Measurements from ENCODE around the gene PARP2. TPM values are rescaled to one million over a fixed set of nuclear protein-coding genes. Genes with fewer than 3 reads are reported as not detected.

Gene PARP2
- total RNA-seq, 1 donor from 2014 or later: 15.6 TPM

DNA sequence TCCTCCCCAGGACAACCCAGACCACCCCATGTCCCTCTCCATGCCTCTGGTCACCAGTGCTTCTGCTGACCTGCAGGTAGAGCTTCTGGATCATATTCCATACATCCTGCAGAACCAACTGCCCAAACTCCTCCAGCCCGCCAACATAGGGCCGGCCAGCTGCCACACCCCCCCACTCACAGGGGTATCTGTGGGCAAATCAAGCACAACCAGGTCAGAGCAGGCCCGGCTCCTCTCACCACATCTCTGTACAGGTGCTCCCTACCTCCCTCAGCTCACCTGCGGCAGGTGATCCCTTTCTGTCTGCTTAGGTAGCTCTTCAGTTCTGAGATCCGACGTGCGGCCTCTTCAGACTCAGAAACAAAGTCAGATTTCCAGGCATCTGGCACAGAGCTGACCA, 40.9 kb downstream of the PARP2 start:
- intact Hi-C loops (cut with DNase I): no loop called here
- ATAC-seq (ENCODE audit: poor library complexity) (no peak), DNase-seq (no peak)

DNA sequence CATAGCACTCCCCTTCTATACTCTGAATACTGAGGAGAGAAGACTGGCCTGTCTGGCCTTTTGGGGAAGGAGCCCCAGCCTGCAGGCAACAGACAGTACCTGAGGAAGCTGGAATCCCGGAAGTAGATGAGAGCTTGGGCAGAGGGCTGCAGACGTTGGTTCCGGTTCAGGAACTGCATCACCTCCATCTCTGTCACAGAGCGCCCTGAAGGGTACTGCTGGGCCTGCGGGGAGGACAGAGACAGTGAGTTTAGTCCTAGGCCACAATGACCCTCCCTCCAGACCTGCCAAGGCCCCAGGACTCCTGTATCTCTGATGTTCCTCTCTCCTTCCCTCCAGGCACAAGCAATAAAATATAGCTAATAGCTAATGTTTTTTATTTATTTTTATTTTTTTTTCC, 41.5 kb downstream of the PARP2 start:
- DNase-seq: no peak
- ATAC-seq (ENCODE audit: poor library complexity): no peak
- intact Hi-C loops (cut with DNase I): no loop called here

DNA sequence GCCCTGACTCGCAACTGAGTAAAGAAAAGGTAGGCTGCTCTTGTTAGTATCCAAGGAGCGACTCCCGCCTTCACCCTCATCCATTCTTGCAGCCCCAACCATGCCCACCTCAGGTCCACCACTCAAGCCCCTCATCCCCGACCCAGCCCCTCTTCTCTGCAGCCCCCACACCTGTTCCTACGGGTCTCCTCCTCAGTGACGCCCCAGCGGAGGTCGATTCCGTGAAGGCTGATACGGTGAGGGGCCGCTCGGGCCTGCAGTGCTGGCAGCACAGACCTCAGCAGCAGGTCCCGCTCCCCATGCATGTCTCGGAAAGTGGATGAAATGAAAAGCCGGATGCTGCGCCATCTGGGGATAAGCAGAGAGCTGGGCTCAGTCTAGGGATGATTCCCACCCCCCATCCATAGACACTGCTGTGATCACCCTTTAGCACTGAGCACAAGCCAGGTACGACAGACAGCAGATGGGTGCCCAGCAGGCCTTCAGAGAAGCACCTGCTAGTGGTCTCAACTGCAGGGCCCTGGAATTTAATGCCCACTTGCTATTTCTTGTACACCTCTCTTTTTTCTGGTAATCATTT, 42.9 kb downstream of the PARP2 start:
- intact Hi-C loops (cut with DNase I): no loop called here
- DNase-seq: no peak
- ATAC-seq (ENCODE audit: poor library complexity): no peak

DNA sequence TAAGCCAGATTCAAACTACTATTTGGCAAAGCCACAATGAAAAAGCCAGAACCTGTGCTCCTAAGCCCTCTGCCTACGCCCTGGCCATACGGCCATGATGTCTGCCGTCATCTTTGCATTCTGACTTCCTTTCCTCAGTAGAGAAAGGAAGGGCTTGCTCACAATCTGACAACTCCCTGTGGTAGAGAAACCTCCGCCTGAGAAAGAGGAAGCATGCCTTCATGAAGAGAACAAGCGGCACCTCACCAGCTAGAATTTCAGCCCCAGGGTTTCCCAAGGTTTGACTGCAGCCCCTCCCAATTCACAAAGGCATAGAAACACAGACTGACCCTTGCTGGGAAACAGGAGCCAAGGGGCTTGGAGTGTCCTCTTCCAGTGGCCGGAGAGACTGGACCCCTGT, 44.1 kb downstream of the PARP2 start:
- ATAC-seq (ENCODE audit: poor library complexity) (no peak), DNase-seq (no peak)
- intact Hi-C loops (cut with DNase I): no loop called here

DNA sequence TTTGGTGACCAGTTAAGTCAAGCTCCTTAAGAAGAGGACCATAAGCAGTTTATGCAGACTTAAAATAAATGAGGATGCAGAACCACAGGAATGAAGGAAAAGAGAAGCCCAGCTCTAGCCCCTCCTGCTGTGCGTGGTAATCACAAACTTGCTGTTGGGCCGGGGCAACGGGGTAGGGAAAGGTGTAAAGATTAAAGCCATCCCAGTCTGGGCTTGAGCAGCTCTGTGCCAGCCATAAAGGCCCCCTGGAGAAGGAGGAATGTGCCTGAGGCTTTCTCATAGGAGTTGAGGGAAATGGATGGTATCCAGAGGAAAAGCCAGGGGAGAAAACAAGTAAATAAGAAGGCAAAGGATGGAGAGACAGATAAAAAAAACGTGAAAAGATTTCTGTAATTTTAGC, 44.7 kb downstream of the PARP2 start:
- DNase-seq: no peak
- ATAC-seq (ENCODE audit: poor library complexity): no peak
- intact Hi-C loops (cut with DNase I): no loop called here

DNA sequence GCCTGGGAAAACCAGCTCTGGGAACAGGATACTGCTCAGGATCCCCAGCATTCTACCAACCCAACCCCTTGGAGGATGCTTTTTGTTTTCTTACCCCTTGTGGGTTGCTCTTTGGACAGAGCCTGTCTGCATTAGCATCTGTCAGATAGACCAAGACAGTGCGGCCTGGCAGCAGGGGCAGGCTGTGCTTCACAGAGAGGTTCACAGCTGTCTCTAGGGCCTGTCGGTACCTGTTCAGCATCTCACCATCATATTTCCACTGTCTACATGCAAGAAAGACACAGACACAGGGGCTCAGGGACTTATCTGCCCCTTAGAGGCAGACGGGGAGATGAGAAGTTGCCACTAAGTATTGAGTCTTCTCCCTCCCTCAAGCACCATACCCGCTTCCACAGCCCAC, 48.1 kb downstream of the PARP2 start:
- intact Hi-C loops (cut with DNase I): no loop called here
- ATAC-seq (ENCODE audit: poor library complexity): no peak
- DNase-seq: no peak

DNA sequence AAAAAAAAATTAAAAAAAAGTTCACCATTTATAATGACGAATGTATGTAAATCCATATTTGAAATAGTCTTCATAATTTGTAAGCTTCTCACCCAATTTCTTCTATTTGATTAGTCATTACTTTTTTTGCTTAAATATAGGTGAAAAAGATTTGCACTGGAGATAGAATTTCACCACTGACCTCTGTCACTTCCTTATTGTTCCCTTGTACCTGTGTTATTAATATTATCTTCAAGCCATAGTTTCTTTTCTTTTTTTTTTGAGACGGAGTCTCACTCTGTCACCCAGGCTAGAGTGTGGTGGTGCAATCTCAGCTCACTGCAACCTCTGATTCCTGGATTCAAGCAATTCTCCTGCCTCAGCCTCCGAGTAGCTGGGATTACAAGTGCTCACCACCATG, 54.1 kb downstream of the PARP2 start:
- intact Hi-C loops (cut with DNase I): no loop called here
- ATAC-seq (ENCODE audit: poor library complexity) (no peak), DNase-seq (no peak)

DNA sequence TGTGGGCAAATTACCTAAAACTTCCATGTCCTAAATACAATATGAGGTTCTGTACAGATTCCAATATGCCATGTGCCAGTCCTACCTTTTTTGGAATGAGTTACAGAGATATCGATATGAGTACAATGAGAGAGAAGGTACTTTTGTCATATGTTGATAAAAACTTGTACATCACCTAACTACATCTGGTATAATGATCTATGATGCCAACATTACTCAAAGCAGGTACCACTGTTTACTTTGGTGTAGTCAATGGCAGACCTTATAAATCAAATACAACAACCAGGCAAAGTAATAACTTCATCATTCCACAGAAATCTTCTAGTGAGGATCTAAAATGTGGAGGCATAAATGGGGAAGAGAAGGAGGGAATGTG, 57.1 kb downstream of the PARP2 start:
- intact Hi-C loops (cut with DNase I): no loop called here
- no peak for DNase-seq
- ATAC-seq (ENCODE audit: poor library complexity): no peak

DNA sequence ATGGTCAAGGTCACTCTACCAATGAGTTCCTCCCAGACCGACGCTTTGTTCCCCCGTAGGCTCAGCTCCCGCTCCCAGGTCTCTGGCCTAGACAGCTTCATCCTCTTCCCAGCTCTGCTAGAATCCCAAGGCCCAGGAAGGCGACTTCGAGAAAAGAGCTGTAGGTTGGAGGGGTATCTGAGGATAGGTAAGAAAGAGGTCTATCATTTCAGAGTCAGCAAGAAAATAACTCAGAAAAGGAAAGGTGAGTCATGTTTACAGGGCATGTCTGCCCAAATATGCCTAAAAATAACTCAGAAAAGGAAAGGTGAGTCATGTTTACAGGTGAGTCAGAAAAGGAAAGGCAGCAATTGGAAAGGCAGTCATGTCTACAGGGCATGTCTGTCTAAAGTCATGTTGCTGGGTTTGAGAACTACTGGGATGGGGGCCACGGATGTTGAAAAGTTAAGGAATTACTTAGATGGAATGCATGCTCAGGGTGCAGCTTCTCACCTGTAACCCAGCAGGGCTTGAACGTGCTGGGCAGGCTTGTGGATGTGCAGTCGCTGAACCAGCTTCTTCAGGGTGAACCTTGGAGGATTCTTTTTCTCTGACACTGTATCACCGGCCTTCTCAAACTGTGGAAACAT, 57.6 kb downstream of the PARP2 start:
- ATAC-seq (ENCODE audit: poor library complexity) (no peak), DNase-seq (no peak)
- intact Hi-C loops (cut with DNase I): no loop called here

DNA sequence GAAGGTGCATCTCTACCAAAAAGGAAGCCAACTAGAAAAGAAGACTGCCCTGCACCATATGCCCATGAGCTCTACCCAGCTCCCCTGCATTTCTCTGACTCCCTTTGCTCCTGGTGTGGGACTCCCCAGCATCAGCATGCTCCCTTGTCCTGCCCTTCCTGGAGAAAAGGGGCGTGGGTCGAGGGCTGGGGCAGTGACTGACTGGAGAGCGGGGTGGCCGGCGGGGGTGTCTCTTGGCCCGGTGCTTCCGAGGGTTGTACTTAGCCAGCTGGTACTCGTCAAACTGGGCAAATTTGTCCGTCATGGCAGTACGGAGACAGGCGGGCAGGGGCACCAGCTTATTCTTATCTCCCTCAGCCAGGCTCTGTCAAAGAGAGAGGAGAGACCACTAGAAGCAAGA, 60.1 kb downstream of the PARP2 start:
- no peak for ATAC-seq (ENCODE audit: poor library complexity)
- no peak for DNase-seq
- intact Hi-C loops (cut with DNase I): no loop called here

Other genes with a start within 250 kb of the PARP2 start
- gene OR4K17, start 232.9 kb upstream of the PARP2 start, total RNA-seq: not detected
- not detected for gene OR4N5, start 204.8 kb upstream of the PARP2 start, total RNA-seq
- gene OR11G2, start 152.7 kb upstream of the PARP2 start, total RNA-seq: not detected
- gene OR11H6, start 119.9 kb upstream of the PARP2 start, total RNA-seq: not detected
- gene OR11H7, start 114.7 kb upstream of the PARP2 start, total RNA-seq: not detected
- gene OR11H4, start 104.3 kb upstream of the PARP2 start, total RNA-seq: not detected
- gene TTC5, start 37.7 kb upstream of the PARP2 start, total RNA-seq: 10.6 TPM
- gene CCNB1IP1, start 10.4 kb upstream of the PARP2 start, total RNA-seq: 41.1 TPM
- 9.3 TPM for gene TEP1, start 69.9 kb downstream of the PARP2 start, total RNA-seq
- 0.70 TPM for gene KLHL33, start 92.5 kb downstream of the PARP2 start, total RNA-seq
- gene OSGEP, start 111.2 kb downstream of the PARP2 start, total RNA-seq: 15.6 TPM
- gene APEX1, start 111.6 kb downstream of the PARP2 start, total RNA-seq: 69.2 TPM
- 18.4 TPM for gene PIP4P1, start 117.8 kb downstream of the PARP2 start, total RNA-seq
- 6.2 TPM for gene PNP, start 125.8 kb downstream of the PARP2 start, total RNA-seq
- gene RNASE10, start 161.9 kb downstream of the PARP2 start, total RNA-seq: 0.32 TPM
- not detected for gene RNASE9, start 217.4 kb downstream of the PARP2 start, total RNA-seq
- not detected for gene RNASE11, start 244.4 kb downstream of the PARP2 start, total RNA-seq
- gene RNASE12, start 247.7 kb downstream of the PARP2 start, total RNA-seq: not detected